ENCODE measurements around the gene CANX.

The CANX gene

DNA sequence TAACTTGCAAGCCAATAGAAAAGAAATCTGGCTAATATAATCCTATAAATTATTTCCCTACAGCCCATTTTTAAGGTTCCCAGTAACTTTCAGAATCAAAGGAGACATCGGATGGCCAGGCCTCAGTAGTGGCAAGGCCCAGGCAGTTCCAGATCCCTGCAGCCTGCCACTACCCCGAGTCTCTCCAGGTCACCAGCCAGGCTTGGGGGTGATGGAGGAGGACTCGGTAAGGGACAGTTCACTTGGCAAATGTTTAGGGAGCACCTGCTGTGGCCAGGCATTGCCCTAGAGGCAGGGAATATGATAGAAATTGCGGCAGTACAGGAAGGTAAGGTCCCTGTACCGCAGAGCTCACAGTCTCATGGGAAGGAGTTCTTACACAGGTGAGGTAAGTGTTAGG, 79.8 kb downstream of the CANX start:
- no peak for DNase-seq

GRCh38 chr5:179779826-179780225, 81.1 kb downstream of the CANX start:
- DNase-seq: no peak

DNA sequence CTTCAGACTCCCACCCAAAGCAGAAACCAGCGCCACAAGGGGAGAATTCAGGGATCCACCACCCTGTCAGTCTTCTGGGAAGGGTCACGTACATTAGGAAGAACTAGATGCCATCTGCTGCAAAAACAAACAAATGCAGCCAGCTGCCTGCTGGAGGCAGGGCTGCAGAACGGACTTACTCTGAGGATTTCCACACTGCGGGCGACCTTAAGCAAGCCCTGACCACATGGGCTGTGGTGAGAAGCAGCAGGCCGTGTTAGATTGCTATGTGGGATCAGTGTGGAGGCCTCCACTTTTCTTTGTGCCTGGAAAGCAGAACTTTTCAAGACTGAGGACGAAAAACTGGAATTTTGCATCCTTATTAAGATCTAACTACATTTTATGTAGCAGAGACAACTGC, 81.6 kb downstream of the CANX start:
- DNase-seq: no peak

All from NCI-H345 (cell line).